IMR-90 (cell line): ENCODE measurements around the gene SMLR1. TPM values are rescaled to one million over a fixed set of nuclear protein-coding genes. Genes with fewer than 3 reads are reported as not detected.

Experiments used
- ATAC-seq: fragments of 200-7000 bp; cut with Tn5 transposase; 2 replicates; pipeline ENCODE4 v1.9.1; 2020; ENCODE audit warnings: low read depth, mild to moderate bottlenecking, moderate library complexity
- BruUV-seq: library from RNA; stranded (reverse); fragments of 400-500 nt; replicated peaks from 2 replicates; lab custom pipeline; 2021; lab: Mats Ljungman, UMichigan
- CTCF ChIA-PET: fragments of 300-600 bp; formaldehyde crosslinking; extraction: SDS; loops from one replicate; lab custom pipeline; 2021; ENCODE audit warnings: antibody characterized with exemption; lab: Yijun Ruan, JAX
- POLR2A ChIA-PET: fragments of 300-600 bp; sonication (Branson Sonifier 250); formaldehyde crosslinking; loops from one replicate; lab custom pipeline; 2022; ENCODE audit warnings: antibody characterized with exemption; ENCODE audit not compliant: unreplicated experiment; lab: Charles Lee
- DNase-seq: peaks from one replicate; pipeline ENCODE4 v3.0.0; 2013
- H2AFZ ChIP-seq: replicated peaks from 2 replicates; pipeline ENCODE3; 2013; ENCODE audit warnings: low read length, mild to moderate bottlenecking; ENCODE audit not compliant: poor library complexity
- H2AK5ac ChIP-seq: 2 replicates; pipeline ENCODE4 v1.6.1; 2013; ENCODE audit warnings: low read depth, low read length, inconsistent platforms
- H2AK9ac ChIP-seq: replicated peaks from 2 replicates; pipeline ENCODE3; 2013; ENCODE audit warnings: mild to moderate bottlenecking, low read depth, low read length, moderate library complexity; ENCODE audit not compliant: poor library complexity
- H2BK120ac ChIP-seq: 2 replicates; pipeline ENCODE4 v1.6.1; 2013; ENCODE audit warnings: low read depth, low read length, inconsistent platforms
- H2BK15ac ChIP-seq: 3 replicates; pipeline ENCODE4 v1.6.1; 2013; ENCODE audit warnings: low read depth, low read length, inconsistent platforms
- H2BK20ac ChIP-seq: 2 replicates; pipeline ENCODE4 v1.6.1; 2013; ENCODE audit warnings: low read depth, mild to moderate bottlenecking, inconsistent platforms, low read length, moderate library complexity
- H2BK5ac ChIP-seq: 2 replicates; pipeline ENCODE4 v1.6.1; 2013; ENCODE audit warnings: mild to moderate bottlenecking, low read depth, low read length, inconsistent platforms; ENCODE audit not compliant: poor library complexity, severe bottlenecking
- H3K14ac ChIP-seq: replicated peaks from 2 replicates; pipeline ENCODE4 v1.6.1; 2013; ENCODE audit warnings: low read depth, low read length, inconsistent platforms
- H3K18ac ChIP-seq: 2 replicates; pipeline ENCODE4 v1.6.1; 2013; ENCODE audit warnings: low read depth, low read length, control low read depth
- H3K23ac ChIP-seq: 2 replicates; pipeline ENCODE4 v1.6.1; 2013; ENCODE audit warnings: low read depth, low read length, inconsistent platforms
- H3K27ac ChIP-seq: 2 replicates; pipeline ENCODE4 v1.5.1; 2013; ENCODE audit warnings: mild to moderate bottlenecking, control low read depth, low read length; ENCODE audit not compliant: insufficient read depth
- H3K27me3 ChIP-seq: 2 replicates; pipeline ENCODE4 v1.6.1; 2013; ENCODE audit warnings: low read length; ENCODE audit not compliant: control insufficient read depth, insufficient read depth
- H3K36me3 ChIP-seq: 2 replicates; pipeline ENCODE4 v1.6.1; 2013; ENCODE audit warnings: low read length, mixed read lengths; ENCODE audit not compliant: control insufficient read depth, insufficient read depth
- H3K4ac ChIP-seq: 2 replicates; pipeline ENCODE4 v1.6.1; 2013; ENCODE audit warnings: low read depth, low read length, inconsistent platforms
- H3K4me1 ChIP-seq: 2 replicates; pipeline ENCODE4 v1.6.1; 2013; ENCODE audit warnings: low read length, mixed read lengths; ENCODE audit not compliant: control insufficient read depth, insufficient read depth
- H3K4me2 ChIP-seq: 2 replicates; pipeline ENCODE4 v1.6.1; 2013; ENCODE audit warnings: low read depth, mild to moderate bottlenecking, control low read depth, low read length, moderate library complexity
- H3K4me3 ChIP-seq: 2 replicates; pipeline ENCODE4 v1.5.1; 2013; ENCODE audit warnings: low read depth, mild to moderate bottlenecking, control low read depth, low read length, moderate library complexity; ENCODE audit not compliant: insufficient read depth
- H3K56ac ChIP-seq: 2 replicates; pipeline ENCODE4 v1.6.1; 2013; ENCODE audit warnings: low read length, inconsistent platforms; ENCODE audit not compliant: insufficient read depth; ENCODE audit errors: extremely low read depth
- H3K79me1 ChIP-seq, 2 experiments: 2 replicates each; pipeline ENCODE4 v1.6.1; 2013; ENCODE audit warnings: low read length in 2 of 2, inconsistent platforms in 1 of 2, low read depth in 1 of 2
- H3K9ac ChIP-seq: 2 replicates; pipeline ENCODE4 v1.6.1; 2013; ENCODE audit warnings: low read depth, low read length, control low read depth
- H3K9me1 ChIP-seq: 2 replicates; pipeline ENCODE4 v1.6.1; 2013; ENCODE audit warnings: low read length, inconsistent platforms; ENCODE audit not compliant: insufficient read depth
- H3K9me3 ChIP-seq: 2 replicates; pipeline ENCODE4 v1.6.1; 2013; ENCODE audit warnings: low read length; ENCODE audit not compliant: control insufficient read depth, insufficient read depth
- H4K20me1 ChIP-seq: 2 replicates; pipeline ENCODE4 v1.6.1; 2013; ENCODE audit warnings: low read length, inconsistent platforms; ENCODE audit not compliant: insufficient read depth
- H4K5ac ChIP-seq: 2 replicates; pipeline ENCODE4 v1.6.1; 2013; ENCODE audit warnings: mild to moderate bottlenecking, low read depth, low read length, control low read depth
- H4K8ac ChIP-seq, 2 experiments: 2 replicates each; pipeline ENCODE4 v1.6.1; 2013; ENCODE audit warnings: low read depth in 2 of 2, low read length in 2 of 2, control low read depth in 1 of 2, inconsistent platforms in 1 of 2
- H4K91ac ChIP-seq: 2 replicates; pipeline ENCODE4 v1.6.1; 2013; ENCODE audit warnings: low read depth, low read length, inconsistent platforms; ENCODE audit not compliant: insufficient read depth
- BHLHE40 ChIP-seq: fragments of 150-350 bp; IDR thresholded peaks from 2 replicates; pipeline ENCODE4 v1.6.1; 2016; ENCODE audit warnings: mild to moderate bottlenecking, low read depth, low read length
- CEBPB ChIP-seq: IDR thresholded peaks from 2 replicates; pipeline ENCODE4 v1.6.1; 2012; ENCODE audit warnings: low read depth, low read length, improper control_type of control experiment
- MAFK ChIP-seq: IDR thresholded peaks from 2 replicates; pipeline ENCODE4 v1.6.1; 2012; ENCODE audit warnings: low read depth, low read length, improper control_type of control experiment
- MAZ ChIP-seq: IDR thresholded peaks from 2 replicates; pipeline ENCODE4 v1.6.1; 2012; ENCODE audit warnings: low read depth, mild to moderate bottlenecking, low read length, improper control_type of control experiment, moderate library complexity, borderline replicate concordance
- NFE2L2 ChIP-seq: fragments of 150-350 bp; IDR thresholded peaks from 2 replicates; pipeline ENCODE4 v1.6.1; 2016; ENCODE audit warnings: low read depth, mild to moderate bottlenecking, low read length
- POLR2A ChIP-seq: IDR thresholded peaks from 2 replicates; pipeline ENCODE4 v1.6.1; 2012; ENCODE audit warnings: mild to moderate bottlenecking, low read depth, low read length
- RCOR1 ChIP-seq: IDR thresholded peaks from 2 replicates; pipeline ENCODE4 v1.6.1; 2012; ENCODE audit warnings: mild to moderate bottlenecking, low read length, improper control_type of control experiment; ENCODE audit not compliant: insufficient replicate concordance
- WGBS, 2 experiments: methylation state at CpG; one replicate each; pipeline versions ENCODE4 v1.1.5 to v1.1.7; 2013; ENCODE audit warnings: missing lambda C conversion rate in 2 of 2; ENCODE audit not compliant: insufficient read length in 1 of 2; ENCODE audit errors: extremely low coverage in 2 of 2; 5-methylcytosine and 5-hydroxymethylcytosine counted together
- dilution Hi-C: fragments of 300-500 bp; cut with HindIII; formaldehyde crosslinking; loops from one replicate; pipeline ENCODE4 v1.14.3; 2018; ENCODE audit warnings: low sequenced_read_pairs; ENCODE audit not compliant: unreplicated experiment
- in situ Hi-C: fragments of 300-500 bp; cut with MboI; formaldehyde crosslinking; loops from 3 replicates; pipeline ENCODE4 v1.14.3; 2019; ENCODE audit warnings: low sequenced_read_pairs, inconsistent platforms, mixed read lengths
- intact Hi-C: fragments of 100-400 bp; cut with micrococcal nuclease; formaldehyde crosslinking; loops from 2 replicates; pipeline ENCODE4 v1.10.0; 2022
- polyA plus RNA-seq, 3 experiments: library from polyadenylated mRNA; depleted of rRNA; stranded (reverse); fragments of >200 nt; gene quantifications; 2 replicates each; pipeline ENCODE4 v1.2.3, GENCODE V29; 2012; ENCODE audit warnings: low replicate concordance in 1 of 3
- total RNA-seq: library from RNA; depleted of rRNA; stranded (reverse); fragments of >200 nt; gene quantifications from 2 replicates; pipeline ENCODE4 v1.2.3, GENCODE V29; 2012
- TF ChIP-seq, protein P1 (sequence below): fragments of 150-350 bp; IDR thresholded peaks from 2 replicates; pipeline ENCODE4 v1.6.1; 2017; ENCODE audit warnings: mild to moderate bottlenecking, antibody characterized with exemption, low read length, low read depth
- TF ChIP-seq, protein P2 (sequence below): conservative IDR thresholded peaks from 2 replicates; pipeline ENCODE4 v1.5.1; 2012; ENCODE audit warnings: mild to moderate bottlenecking, low read depth, low read length, improper control_type of control experiment
- TF ChIP-seq, protein P3 (sequence below): fragments of 150-350 bp; IDR thresholded peaks from 2 replicates; pipeline ENCODE4 v1.6.1; 2016; ENCODE audit warnings: low read depth, mild to moderate bottlenecking, low read length, moderate library complexity, borderline replicate concordance

Gene SMLR1
- total and polyA plus RNA-seq, 2 of the 4 experiments (the other 2 are of a cell fraction) = not detected

DNA sequence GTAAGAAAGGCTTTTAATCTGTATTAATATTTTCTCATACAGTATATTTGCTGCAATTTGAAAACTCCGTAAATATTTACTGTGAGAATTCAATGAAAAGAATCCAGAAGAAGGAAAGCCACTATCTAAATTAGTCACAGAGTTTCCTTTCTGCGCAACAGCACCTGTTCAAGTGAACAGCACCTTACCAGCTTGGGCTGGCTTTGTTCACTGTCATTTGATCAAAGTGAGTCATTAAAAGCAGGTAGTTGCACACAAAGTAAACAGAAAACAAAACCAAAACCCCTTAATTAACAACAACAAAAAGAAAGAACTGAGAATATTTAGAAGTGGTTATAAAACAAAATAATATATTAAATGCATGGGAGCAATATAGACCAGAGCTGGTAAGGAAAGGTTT, 12.8 kb downstream of the SMLR1 start:
- in situ Hi-C loops = loop anchor here (10.0 kb wide), 1 partner anchor 525 kb away; no protein-coding TSS in a partner anchor
- Histone ChIP-seq H3K4me1 (peaks cover 4% of the 10 kb centered on the region), H2BK15ac (no peak overlapping the region), H3K4me2 (no peak overlapping the region), H2BK5ac (no peak overlapping the region), H3K14ac (no peak overlapping the region), H2AK9ac (no peak overlapping the region), H3K9me1 (peaks cover 8% of the 10 kb centered on the region; the same call in 1 of the 2 replicates), H4K20me1 (no peaks in the 10 kb centered on the region), H3K9ac (no peak overlapping the region), H2BK120ac (no peak overlapping the region), H3K4me3 (no peak overlapping the region), H2BK20ac (no peak overlapping the region), H3K27me3 (no peaks in the 10 kb centered on the region), H3K79me1 (no peaks in the 10 kb centered on the region), H3K18ac (no peak overlapping the region), H2AK5ac (no peak overlapping the region), H3K23ac (no peak overlapping the region), H4K5ac (no peak overlapping the region), H3K36me3 (peaks cover 12% of the 10 kb centered on the region; the same call in 1 of the 2 replicates), H3K4ac (no peak overlapping the region), H4K8ac (no peak overlapping the region), H3K9me3 (no peaks in the 10 kb centered on the region), H3K56ac (no peak overlapping the region), H3K27ac (no peak overlapping the region), H2AFZ (no peak overlapping the region), H4K91ac (no peak overlapping the region)
- BruUV-seq = no TSS peak
- no peak for ATAC-seq
- WGBS, 2 experiments = no CpG with 5 or more reads among the region's 2 CpGs
- POLR2A ChIA-PET = no interaction called here
- DNase-seq = no peak
- intact Hi-C loops = no loop called here
- TF ChIP-seq POLR2A (no peak), RCOR1 (no peak), MAZ (no peak), NFE2L2 (no peak), CEBPB (no peak), MAFK (no peak), BHLHE40 (no peak)
- TF ChIP-seq, protein P1, sequence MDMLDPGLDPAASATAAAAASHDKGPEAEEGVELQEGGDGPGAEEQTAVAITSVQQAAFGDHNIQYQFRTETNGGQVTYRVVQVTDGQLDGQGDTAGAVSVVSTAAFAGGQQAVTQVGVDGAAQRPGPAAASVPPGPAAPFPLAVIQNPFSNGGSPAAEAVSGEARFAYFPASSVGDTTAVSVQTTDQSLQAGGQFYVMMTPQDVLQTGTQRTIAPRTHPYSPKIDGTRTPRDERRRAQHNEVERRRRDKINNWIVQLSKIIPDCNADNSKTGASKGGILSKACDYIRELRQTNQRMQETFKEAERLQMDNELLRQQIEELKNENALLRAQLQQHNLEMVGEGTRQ = no peak
- TF ChIP-seq, protein P2, sequence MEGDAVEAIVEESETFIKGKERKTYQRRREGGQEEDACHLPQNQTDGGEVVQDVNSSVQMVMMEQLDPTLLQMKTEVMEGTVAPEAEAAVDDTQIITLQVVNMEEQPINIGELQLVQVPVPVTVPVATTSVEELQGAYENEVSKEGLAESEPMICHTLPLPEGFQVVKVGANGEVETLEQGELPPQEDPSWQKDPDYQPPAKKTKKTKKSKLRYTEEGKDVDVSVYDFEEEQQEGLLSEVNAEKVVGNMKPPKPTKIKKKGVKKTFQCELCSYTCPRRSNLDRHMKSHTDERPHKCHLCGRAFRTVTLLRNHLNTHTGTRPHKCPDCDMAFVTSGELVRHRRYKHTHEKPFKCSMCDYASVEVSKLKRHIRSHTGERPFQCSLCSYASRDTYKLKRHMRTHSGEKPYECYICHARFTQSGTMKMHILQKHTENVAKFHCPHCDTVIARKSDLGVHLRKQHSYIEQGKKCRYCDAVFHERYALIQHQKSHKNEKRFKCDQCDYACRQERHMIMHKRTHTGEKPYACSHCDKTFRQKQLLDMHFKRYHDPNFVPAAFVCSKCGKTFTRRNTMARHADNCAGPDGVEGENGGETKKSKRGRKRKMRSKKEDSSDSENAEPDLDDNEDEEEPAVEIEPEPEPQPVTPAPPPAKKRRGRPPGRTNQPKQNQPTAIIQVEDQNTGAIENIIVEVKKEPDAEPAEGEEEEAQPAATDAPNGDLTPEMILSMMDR = no peak
- TF ChIP-seq, protein P3, sequence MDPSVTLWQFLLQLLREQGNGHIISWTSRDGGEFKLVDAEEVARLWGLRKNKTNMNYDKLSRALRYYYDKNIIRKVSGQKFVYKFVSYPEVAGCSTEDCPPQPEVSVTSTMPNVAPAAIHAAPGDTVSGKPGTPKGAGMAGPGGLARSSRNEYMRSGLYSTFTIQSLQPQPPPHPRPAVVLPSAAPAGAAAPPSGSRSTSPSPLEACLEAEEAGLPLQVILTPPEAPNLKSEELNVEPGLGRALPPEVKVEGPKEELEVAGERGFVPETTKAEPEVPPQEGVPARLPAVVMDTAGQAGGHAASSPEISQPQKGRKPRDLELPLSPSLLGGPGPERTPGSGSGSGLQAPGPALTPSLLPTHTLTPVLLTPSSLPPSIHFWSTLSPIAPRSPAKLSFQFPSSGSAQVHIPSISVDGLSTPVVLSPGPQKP = no peak
- CTCF ChIA-PET = no interaction called here
- dilution Hi-C loops = no loop called here
